Type B pancreatic cell (in vitro differentiated cells): Measurements from ENCODE around the gene CASZ1. TPM values are rescaled to one million over a fixed set of nuclear protein-coding genes. Genes with fewer than 3 reads are reported as not detected.

ENCODE experiments used
- DNase-seq: peaks from one replicate; pipeline ENCODE4 v3.0.0; 2021; ENCODE audit warnings: mixed read lengths; ENCODE audit not compliant: unreplicated experiment; ENCODE audit errors: extremely low spot score
- H3K27ac Mint-ChIP-seq: 2 replicates; pipeline ENCODE4 v1.8.0; 2021; ENCODE audit warnings: mild to moderate bottlenecking, mixed read lengths
- H3K27me3 Mint-ChIP-seq: 2 replicates; pipeline ENCODE4 v1.8.0; 2021; ENCODE audit warnings: mixed read lengths
- H3K36me3 Mint-ChIP-seq: 2 replicates; pipeline ENCODE4 v1.8.0; 2021; ENCODE audit warnings: mixed read lengths
- H3K4me1 Mint-ChIP-seq: one replicate; pipeline ENCODE4 v1.8.0; 2021; ENCODE audit warnings: mixed read lengths; ENCODE audit not compliant: unreplicated experiment
- H3K4me3 Mint-ChIP-seq: 2 replicates; pipeline ENCODE4 v1.8.0; 2021; ENCODE audit warnings: mild to moderate bottlenecking, mixed read lengths
- H3K9me3 Mint-ChIP-seq: 2 replicates; pipeline ENCODE4 v1.8.0; 2021; ENCODE audit warnings: mixed read lengths
- total RNA-seq: library from RNA; stranded (reverse); gene quantifications from 2 replicates; pipeline ENCODE4 v1.2.1, GENCODE V29; 2021; ENCODE audit warnings: low replicate concordance
- TF ChIP-seq, protein P1 (sequence below): fragments of 200-600 bp; sonication (generic); conservative IDR thresholded peaks from 2 replicates; pipeline ENCODE4 v1.5.0; 2021; ENCODE audit warnings: antibody characterized with exemption, mild to moderate bottlenecking

CASZ1 gene
- total RNA-seq, 1 donor from 2014 or later: 15.7 TPM

DNA sequence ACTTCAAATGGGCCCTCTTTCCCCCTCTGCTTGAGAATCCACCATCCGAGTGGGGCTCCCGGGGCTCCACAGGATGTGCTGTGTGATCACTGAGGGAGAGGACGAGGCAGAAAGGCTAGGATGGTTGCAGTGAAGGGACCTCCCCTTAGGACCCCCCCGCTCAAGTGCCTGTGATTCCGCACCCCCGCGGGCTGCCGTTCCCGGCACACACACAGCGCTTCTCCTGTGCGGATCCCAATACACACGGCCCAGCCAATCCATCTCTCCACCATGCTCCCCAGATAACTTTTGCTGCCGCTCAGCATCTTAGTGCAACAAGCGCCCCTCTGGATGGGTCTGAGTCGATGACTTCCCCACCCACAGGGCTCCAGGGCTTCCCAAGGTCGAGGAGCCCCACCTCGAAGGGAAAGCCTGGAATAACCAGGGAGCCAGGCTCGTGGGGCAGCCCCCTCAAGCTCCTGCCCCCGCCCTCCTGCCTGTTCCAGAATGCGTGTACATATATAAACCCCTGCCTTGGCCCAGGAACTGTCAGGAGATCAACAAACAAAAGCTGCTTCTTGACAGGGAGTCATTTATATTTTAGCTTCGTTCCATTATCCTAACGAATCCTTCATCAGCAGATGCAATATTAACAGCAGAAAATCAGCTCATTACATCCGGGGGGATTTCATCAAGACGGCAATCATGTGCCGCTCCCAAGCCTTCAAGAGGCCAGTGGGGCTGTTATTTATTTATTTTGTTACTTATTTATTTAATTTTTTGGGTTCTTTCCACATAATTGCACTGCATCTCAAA, 83.7 kb downstream of the CASZ1 start:
- Mint-ChIP-seq H3K4me3 (no peak overlapping the region), H3K27ac (no peak overlapping the region), H3K4me1 (peaks cover 28% of the 10 kb centered on the region), H3K27me3 (peaks cover 52% of the 10 kb centered on the region), H3K36me3 (no peaks in the 10 kb centered on the region), H3K9me3 (no peaks in the 10 kb centered on the region)
- TF ChIP-seq, protein P1, sequence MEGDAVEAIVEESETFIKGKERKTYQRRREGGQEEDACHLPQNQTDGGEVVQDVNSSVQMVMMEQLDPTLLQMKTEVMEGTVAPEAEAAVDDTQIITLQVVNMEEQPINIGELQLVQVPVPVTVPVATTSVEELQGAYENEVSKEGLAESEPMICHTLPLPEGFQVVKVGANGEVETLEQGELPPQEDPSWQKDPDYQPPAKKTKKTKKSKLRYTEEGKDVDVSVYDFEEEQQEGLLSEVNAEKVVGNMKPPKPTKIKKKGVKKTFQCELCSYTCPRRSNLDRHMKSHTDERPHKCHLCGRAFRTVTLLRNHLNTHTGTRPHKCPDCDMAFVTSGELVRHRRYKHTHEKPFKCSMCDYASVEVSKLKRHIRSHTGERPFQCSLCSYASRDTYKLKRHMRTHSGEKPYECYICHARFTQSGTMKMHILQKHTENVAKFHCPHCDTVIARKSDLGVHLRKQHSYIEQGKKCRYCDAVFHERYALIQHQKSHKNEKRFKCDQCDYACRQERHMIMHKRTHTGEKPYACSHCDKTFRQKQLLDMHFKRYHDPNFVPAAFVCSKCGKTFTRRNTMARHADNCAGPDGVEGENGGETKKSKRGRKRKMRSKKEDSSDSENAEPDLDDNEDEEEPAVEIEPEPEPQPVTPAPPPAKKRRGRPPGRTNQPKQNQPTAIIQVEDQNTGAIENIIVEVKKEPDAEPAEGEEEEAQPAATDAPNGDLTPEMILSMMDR: no peak
- DNase-seq: no peak

DNA sequence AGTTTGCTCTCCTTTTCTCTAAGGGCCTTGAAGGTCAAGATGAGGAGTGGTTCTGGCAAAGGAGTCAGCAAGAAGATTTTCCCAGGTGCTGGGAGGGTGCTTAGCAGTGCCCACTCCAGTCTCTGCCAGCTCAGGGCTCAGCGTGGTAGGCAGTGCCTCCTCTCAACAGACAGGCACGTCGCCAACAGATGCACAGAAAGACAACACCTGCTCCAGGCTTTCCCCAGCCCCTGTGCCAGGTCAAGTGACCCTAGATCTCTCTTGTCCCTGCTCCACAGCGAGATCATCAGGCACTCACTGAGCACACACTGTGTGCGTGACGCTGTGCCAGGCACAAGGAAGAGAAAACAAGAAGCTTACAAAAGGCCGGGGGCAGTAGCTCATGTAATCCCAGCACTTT, 86.0 kb downstream of the CASZ1 start:
- Mint-ChIP-seq H3K27me3 (peaks cover 48% of the 10 kb centered on the region), H3K4me3 (no peak overlapping the region), H3K36me3 (no peaks in the 10 kb centered on the region), H3K4me1 (peaks cover 15% of the 10 kb centered on the region), H3K27ac (no peak overlapping the region), H3K9me3 (no peaks in the 10 kb centered on the region)
- TF ChIP-seq, protein P1: no peak
- DNase-seq: no peak

DNA sequence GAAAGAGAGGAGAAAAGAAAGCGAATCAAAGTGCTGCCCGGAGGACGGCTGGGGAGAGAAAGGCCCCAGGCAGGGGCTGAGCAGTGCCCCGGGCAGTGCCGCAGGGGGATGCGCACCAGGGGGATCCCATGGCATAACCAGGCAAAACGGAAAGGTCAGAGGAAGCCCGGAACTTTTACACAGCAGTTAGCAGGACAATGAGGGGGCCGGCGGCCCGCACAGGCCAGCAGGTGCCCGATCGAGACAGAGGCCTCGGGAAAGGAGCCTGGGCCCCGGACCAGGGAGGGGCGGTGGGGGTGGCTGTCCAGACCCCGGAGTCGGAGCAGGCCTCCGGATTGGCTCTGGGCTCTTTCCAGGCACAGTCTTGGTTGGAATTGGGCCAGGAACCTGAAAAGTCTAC, 86.8 kb downstream of the CASZ1 start:
- H3K36me3 Mint-ChIP-seq: no peaks in the 10 kb centered on the region
- H3K9me3 Mint-ChIP-seq: no peaks in the 10 kb centered on the region
- DNase-seq: no peak
- H3K4me1 Mint-ChIP-seq: peaks cover 12% of the 10 kb centered on the region
- H3K4me3 Mint-ChIP-seq: peak overlapping the region; percentile 53
- no peak overlapping the region for H3K27ac Mint-ChIP-seq
- peaks cover 51% of the 10 kb centered on the region for H3K27me3 Mint-ChIP-seq
- TF ChIP-seq, protein P1: no peak

DNA sequence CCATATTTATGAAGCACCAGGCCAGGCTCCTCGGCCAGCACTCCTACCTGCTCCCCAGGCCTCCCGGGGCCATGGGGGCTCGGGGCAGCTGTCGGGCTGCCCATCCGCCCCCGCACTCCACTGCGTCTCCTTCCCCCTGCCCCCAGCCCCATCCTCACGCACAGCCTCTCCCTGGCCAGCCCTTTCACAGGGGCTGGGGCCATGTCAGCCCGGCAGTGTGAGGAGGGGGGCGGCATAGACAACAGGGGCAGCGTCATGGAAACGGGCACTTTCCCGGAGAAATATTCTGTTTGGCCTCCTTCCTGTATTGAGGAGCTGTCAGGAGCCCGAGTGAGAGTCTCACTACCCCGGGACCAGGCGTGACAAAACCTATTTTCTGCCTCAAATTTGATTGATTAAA, 87.3 kb downstream of the CASZ1 start:
- Mint-ChIP-seq H3K4me1 (peaks cover 8% of the 10 kb centered on the region), H3K27ac (no peak overlapping the region), H3K27me3 (peaks cover 47% of the 10 kb centered on the region), H3K36me3 (no peaks in the 10 kb centered on the region), H3K9me3 (no peaks in the 10 kb centered on the region), H3K4me3 (peak overlapping the region; percentile 53)
- TF ChIP-seq, protein P1: no peak
- DNase-seq: no peak

DNA sequence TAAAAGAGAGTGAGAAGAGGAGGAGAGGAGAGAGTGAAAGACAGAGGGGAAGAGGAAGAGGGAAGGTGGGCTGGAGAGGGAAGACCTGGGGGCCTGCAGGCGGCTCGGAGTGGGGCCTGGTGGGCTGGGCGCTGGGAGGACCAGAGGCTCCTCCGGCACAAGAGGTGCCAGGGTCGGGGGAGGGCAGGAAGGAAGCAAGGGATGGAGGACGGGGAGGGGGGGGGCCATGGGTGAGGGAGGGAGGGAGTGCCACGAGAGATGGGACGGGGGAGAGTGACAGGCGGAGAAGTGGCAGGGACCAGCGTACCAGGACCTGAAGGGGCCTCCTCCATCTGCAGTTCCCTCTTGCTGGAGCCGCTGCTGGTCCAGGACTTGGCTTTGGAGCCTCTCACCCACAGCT, 87.7 kb downstream of the CASZ1 start:
- TF ChIP-seq, protein P1: no peak
- H3K4me3 Mint-ChIP-seq: no peak overlapping the region
- H3K36me3 Mint-ChIP-seq: no peaks in the 10 kb centered on the region
- H3K27me3 Mint-ChIP-seq: peaks cover 47% of the 10 kb centered on the region
- peaks cover 9% of the 10 kb centered on the region for H3K4me1 Mint-ChIP-seq
- DNase-seq: no peak
- no peak overlapping the region for H3K27ac Mint-ChIP-seq
- no peaks in the 10 kb centered on the region for H3K9me3 Mint-ChIP-seq
